ENCODE measurements around the gene FADD.

Gene FADD

DNA sequence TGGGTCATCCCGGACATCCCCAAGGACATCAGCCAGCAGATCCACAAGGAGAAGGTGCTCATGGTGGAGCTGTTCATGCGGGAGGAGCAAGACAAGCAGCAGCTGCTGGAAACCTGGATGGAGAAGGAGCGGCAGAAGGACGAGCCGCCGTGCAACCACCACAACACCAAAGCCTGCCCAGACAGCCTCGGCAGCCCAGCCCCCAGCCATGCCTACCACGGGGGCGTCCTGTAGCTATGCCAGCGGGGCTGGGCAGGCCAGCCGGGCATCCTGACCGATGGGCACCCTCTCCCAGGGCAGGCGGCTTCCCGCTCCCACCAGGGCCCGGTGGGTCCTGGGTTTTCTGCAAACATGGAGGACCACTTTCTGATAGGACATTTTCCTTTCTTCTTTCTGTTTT lies 15.3 kb upstream of the FADD start:
- H3K27ac ChIP-seq = no peak overlapping the region
- TF ChIP-seq, protein P1, sequence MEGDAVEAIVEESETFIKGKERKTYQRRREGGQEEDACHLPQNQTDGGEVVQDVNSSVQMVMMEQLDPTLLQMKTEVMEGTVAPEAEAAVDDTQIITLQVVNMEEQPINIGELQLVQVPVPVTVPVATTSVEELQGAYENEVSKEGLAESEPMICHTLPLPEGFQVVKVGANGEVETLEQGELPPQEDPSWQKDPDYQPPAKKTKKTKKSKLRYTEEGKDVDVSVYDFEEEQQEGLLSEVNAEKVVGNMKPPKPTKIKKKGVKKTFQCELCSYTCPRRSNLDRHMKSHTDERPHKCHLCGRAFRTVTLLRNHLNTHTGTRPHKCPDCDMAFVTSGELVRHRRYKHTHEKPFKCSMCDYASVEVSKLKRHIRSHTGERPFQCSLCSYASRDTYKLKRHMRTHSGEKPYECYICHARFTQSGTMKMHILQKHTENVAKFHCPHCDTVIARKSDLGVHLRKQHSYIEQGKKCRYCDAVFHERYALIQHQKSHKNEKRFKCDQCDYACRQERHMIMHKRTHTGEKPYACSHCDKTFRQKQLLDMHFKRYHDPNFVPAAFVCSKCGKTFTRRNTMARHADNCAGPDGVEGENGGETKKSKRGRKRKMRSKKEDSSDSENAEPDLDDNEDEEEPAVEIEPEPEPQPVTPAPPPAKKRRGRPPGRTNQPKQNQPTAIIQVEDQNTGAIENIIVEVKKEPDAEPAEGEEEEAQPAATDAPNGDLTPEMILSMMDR (IDR thresholded peaks at IDR 0.05) = no peak
- no peak overlapping the region for H3K4me3 ChIP-seq
- no peak for DNase-seq (ENCODE audit: low spot score)

DNA sequence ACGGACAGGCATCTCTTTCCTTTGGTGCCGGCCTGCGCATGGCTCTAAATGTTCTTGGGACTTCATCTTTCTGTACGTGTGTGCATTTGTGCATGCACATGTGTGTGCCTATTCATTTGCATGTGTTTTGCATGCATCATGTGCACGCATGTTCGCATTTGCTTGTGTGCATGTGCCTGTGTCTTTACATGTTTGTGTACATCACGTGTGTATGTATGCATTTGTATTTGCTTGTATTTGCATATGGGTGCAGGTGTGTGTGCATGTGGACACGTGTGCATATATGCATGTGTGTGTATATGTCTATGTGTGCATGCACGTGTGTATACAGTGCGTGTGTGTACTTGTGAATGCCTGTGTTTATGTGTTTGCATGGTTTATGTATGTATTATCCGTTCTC lies 13.5 kb upstream of the FADD start:
- H3K27ac ChIP-seq = no peak overlapping the region
- no peak for DNase-seq (ENCODE audit: low spot score)
- no peak overlapping the region for H3K4me3 ChIP-seq
- TF ChIP-seq, protein P1 (IDR thresholded peaks at IDR 0.05) = no peak

DNA sequence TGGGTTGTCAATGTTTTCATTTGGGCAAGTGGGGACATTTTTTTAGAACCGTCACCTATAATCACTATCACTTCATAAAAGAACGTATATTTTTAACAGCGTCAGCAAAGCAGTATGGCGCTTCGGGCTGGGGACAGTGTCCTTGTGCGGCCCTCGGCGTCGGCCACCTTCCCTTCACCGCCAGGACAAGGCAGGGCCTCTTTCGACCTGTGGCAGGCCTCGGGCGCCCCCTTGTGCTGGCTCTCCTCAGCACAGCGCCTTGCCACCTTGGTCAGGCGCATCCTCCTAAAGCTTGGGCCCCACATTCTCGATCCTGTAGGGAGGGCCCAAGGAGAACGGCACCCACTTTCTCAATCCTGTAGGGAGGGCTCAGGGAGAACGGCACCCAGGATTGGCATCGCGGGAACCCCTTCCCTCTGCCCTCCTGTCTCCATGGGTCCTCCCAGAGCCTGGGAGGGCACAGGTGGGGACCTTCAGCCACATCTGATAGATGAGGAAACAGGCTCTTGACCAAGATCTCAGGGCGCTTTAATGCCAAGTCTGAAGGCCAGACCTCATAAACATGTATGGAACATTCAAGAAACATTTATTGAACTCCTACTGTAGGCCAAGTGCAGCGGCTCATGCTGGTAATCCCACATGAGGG lies 11.5 kb upstream of the FADD start:
- TF ChIP-seq, protein P1 (IDR thresholded peaks at IDR 0.05) = peak; percentile 86
- H3K4me3 ChIP-seq = no peak overlapping the region
- H3K27ac ChIP-seq = no peak overlapping the region
- peak; percentile 79 for DNase-seq (ENCODE audit: low spot score)

DNA sequence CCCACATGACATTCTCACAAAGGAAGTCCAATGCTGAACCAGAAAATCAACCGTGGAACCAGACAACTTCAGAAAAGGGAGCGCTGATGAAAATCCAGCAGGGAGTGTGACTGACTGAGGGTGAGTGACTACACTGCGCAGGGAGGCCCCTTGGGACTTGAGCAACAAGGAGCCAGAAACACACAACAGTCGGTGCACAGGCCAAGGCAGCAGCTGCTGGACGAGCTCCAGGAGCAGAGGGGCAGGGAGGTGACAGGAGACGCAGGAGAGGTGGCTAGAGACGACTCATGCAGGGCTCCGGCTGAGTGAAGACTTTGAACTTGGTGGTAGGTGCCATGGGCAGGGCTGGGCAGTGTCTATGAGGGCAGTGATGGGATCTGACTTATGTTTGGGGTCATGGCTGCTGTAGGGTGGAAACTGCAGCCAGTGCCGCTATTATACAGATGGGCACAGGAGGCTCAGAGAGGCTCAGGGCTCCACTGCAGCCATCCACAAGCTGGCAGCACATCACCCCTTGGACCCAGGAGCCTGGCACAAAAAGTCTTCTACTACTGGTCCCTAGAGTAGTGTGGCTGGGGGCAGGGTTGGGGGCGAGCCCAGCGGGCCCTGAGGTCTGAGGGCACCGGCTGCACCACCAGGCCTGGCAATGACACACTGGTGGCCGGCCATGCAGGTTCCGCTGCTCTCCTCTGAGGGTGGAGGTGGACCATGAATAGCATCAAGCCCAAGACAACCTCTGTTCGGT lies 10.3 kb upstream of the FADD start:
- Histone ChIP-seq H3K4me3 (no peak overlapping the region), H3K27ac (peak overlapping the region in 1 of 2 donors; percentile 37)
- TF ChIP-seq, protein P1 (IDR thresholded peaks at IDR 0.05) = no peak
- DNase-seq (ENCODE audit: low spot score) = peak; percentile 84

DNA sequence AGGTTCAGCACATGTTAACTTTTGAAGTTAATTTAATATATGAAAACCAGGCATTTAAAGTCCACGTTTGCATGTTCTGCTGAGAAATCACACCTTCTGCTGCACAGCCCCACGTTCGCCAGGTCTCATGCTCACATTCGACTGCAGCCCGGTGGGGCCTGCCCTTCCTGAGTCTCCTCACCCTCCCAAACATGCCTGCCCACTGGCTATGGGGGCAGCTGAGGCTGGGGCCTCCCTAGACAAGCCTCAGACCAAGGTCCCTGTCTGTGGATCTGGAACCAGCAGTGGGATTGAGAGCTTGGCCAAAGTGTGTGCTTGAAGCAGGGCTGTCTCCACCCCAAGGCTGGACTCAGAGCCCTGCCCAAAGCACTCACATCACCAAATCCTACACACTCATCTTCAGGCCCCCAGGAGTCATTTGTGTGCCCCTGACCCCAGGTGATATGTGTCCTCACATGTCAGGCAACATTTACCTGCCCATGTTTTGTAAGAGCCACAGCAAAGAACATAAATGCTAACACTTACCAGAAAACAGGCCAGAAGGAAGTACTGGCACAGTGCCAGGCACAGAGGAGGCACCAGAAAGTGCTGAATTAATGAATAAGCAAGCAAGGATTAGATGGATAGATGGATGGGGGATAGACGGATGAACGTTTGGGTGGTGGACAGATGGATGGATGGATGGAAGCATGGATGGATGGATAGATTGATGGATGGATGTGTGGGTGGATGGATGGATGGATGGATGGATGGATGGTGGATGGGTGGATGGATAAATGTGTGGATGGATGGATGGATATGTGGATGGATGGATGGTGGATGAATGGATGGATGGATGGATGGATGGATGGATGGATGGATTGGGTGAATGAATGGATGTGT lies 9.4 kb upstream of the FADD start:
- TF ChIP-seq, protein P1 (IDR thresholded peaks at IDR 0.05) = no peak
- Histone ChIP-seq H3K27ac (no peak overlapping the region), H3K4me3 (no peak overlapping the region)
- no peak for DNase-seq (ENCODE audit: low spot score)

DNA sequence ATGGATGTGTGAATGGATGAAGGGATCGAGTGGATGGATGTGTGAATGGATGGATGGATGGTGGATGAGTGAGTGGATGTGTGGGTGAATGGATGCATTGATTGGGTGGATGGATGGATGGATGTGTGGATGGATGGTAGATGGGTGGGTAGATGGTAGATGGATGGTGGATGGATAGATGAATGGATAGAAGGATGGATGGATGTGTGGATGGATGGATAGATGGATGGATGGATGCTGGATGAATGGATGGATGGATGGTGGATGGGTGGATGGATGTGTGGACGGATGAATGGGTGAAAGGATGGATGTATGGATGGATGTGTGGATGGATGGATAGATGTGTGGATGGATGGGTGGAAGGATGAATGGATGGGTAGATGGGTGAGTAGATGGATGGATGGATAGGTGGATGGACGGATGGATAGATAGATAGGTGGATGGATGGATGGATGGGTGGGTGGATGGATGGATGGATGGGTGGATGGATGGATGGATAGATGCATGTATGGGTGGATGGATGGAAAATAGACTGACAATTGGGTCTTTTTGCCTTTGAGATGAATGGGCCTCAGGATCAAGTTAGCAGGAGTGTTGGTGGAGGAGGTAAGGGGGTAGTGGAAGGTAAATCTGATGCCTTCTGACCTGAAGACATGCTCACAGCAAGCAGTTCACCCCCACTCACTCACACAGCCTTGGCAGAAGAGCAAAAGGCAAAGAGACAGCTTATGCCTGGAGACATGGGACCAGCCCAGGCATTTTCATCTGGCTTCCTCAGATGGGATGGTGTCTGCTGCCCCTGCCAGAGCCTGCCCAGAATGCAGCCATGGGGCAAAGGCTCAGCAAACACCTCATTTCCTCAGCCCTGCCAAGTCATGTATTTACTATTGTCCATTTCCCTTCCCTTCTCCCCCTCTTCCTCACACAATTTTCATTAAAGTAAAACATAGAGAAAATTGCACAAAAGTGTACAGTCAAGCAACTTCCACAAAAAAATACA lies 8.0 kb upstream of the FADD start:
- no peak overlapping the region for H3K4me3 ChIP-seq
- no peak for DNase-seq (ENCODE audit: low spot score)
- H3K27ac ChIP-seq = no peak overlapping the region
- TF ChIP-seq, protein P1 (IDR thresholded peaks at IDR 0.05) = no peak
